Left ventricle myocardium superior (tissue), 1 donor: ENCODE measurements around the gene JMJD7. TPM values are rescaled to one million over a fixed set of nuclear protein-coding genes. Genes with fewer than 3 reads are reported as not detected.
"Not testable (repeated sequence)": the region's sequence is repeated elsewhere in the genome, so short reads cannot be mapped to it uniquely, and the experiment has no call there.

Experiments used
- ATAC-seq: fragments of 200-7000 bp; cut with Tn5 transposase; one replicate; pipeline ENCODE4 v1.9.1; 2020; ENCODE audit warnings: mild to moderate bottlenecking, moderate library complexity
- DNase-seq: peaks from one replicate; pipeline ENCODE4 v3.0.0-alpha.2; 2020
- intact Hi-C: fragments of 100-400 bp; cut with micrococcal nuclease; formaldehyde crosslinking; loops from one replicate; pipeline ENCODE4 v1.11.0; 2022
- total RNA-seq: library from RNA; stranded (reverse); fragmentation: NEBNext Ultra II Directional; extraction: Animal tissue kit (Norgen Biotek cat#: 25700); gene quantifications from one replicate; pipeline ENCODE4 v1.2.1, GENCODE V29; 2021
- donor health status: DM: no; HTN: yes; CAD: no; lungs with severe emphysema.

JMJD7 gene
- total RNA-seq, 1 donor from 2014 or later, result 16.7 TPM

GRCh38 chr15:41817327-41817726 lies 10.6 kb upstream of the JMJD7 start:
- intact Hi-C loops, result no loop called here
- DNase-seq (no peak), ATAC-seq (no peak)

GRCh38 chr15:41817781-41818180 lies 10.1 kb upstream of the JMJD7 start:
- intact Hi-C loops, result no loop called here
- DNase-seq, result no peak
- ATAC-seq, result no peak

GRCh38 chr15:41819455-41820050 lies 8.3 kb upstream of the JMJD7 start:
- ATAC-seq, result no peak
- no peak for DNase-seq
- intact Hi-C loops, result no loop called here

- no peak for ATAC-seq
- DNase-seq, result no peak
- intact Hi-C loops, result no loop called here
These were observed 7.0 kb upstream of the JMJD7 start for GRCh38 chr15:41820791-41821423.

- ATAC-seq, result no peak
- no peak for DNase-seq
- intact Hi-C loops, result no loop called here
These were observed 6.1 kb upstream of the JMJD7 start for GRCh38 chr15:41821831-41822230.

- ATAC-seq (no peak), DNase-seq (no peak)
- intact Hi-C loops, result no loop called here
These were observed 5.4 kb upstream of the JMJD7 start for GRCh38 chr15:41822471-41822870.

- no peak for ATAC-seq
- intact Hi-C loops, result no loop called here
- no peak for DNase-seq
These were observed 4.9 kb upstream of the JMJD7 start for GRCh38 chr15:41822957-41823356.

- ATAC-seq, result no peak
- intact Hi-C loops, result no loop called here
- no peak for DNase-seq
These were observed 4.4 kb upstream of the JMJD7 start for GRCh38 chr15:41823502-41823901.

- intact Hi-C loops, result no loop called here
- DNase-seq (no peak), ATAC-seq (no peak)
These were observed 3.7 kb upstream of the JMJD7 start for GRCh38 chr15:41824062-41824745.

- ATAC-seq (no peak), DNase-seq (no peak)
- intact Hi-C loops, result no loop called here
These were observed 2.7 kb upstream of the JMJD7 start for GRCh38 chr15:41825145-41825544.

- DNase-seq (no peak), ATAC-seq (no peak)
- intact Hi-C loops, result no loop called here
These were observed 2.0 kb upstream of the JMJD7 start for GRCh38 chr15:41825572-41826535.

GRCh38 chr15:41827290-41827879 lies 507 bp upstream of the JMJD7 start:
- DNase-seq, result no peak
- intact Hi-C loops, result no loop called here
- peak; percentile 11 for ATAC-seq

- ATAC-seq (no peak), DNase-seq (no peak)
- intact Hi-C loops, result no loop called here
These were observed 882 bp downstream of the JMJD7 start for GRCh38 chr15:41828807-41829141.

- DNase-seq (no peak), ATAC-seq (no peak)
- intact Hi-C loops, result no loop called here
These were observed 2.2 kb downstream of the JMJD7 start for GRCh38 chr15:41829959-41830646.

- DNase-seq, ATAC-seq, intact Hi-C loops: not testable (repeated sequence)
These were observed 3.4 kb downstream of the JMJD7 start for GRCh38 chr15:41831291-41831690.

- no peak for ATAC-seq
- no peak for DNase-seq
- intact Hi-C loops, result no loop called here
These were observed 4.3 kb downstream of the JMJD7 start for GRCh38 chr15:41832208-41832607.

- DNase-seq (no peak), ATAC-seq (no peak)
- intact Hi-C loops, result no loop called here
These were observed 5.0 kb downstream of the JMJD7 start for GRCh38 chr15:41832875-41833274.

GRCh38 chr15:41834096-41834495 lies 6.2 kb downstream of the JMJD7 start:
- intact Hi-C loops, result no loop called here
- DNase-seq, result no peak
- no peak for ATAC-seq

GRCh38 chr15:41836073-41836472 lies 8.2 kb downstream of the JMJD7 start:
- ATAC-seq (no peak), DNase-seq (no peak)
- intact Hi-C loops, result no loop called here
